Loucy (cell line): ENCODE measurements around the gene GPAM.

Experiments used
- H2AFZ ChIP-seq: fragments of 200-600 bp; sonication (generic); 2 replicates; pipeline ENCODE4 v1.6.0; 2016; ENCODE audit warnings: antibody characterized with exemption, mild to moderate bottlenecking, low read length, moderate library complexity
- H3F3A ChIP-seq: fragments of 200-600 bp; 2 replicates; pipeline ENCODE4 v1.6.0; 2016; ENCODE audit warnings: antibody characterized with exemption, low read depth, mild to moderate bottlenecking
- H3K27me3 ChIP-seq: fragments of 200-600 bp; sonication (generic); 2 replicates; pipeline ENCODE4 v1.6.1; 2014; ENCODE audit warnings: low read length, mild to moderate bottlenecking; ENCODE audit not compliant: insufficient read depth, poor library complexity, severe bottlenecking
- H3K36me3 ChIP-seq: fragments of 200-600 bp; sonication (generic); 2 replicates; pipeline ENCODE4 v1.6.1; 2016; ENCODE audit warnings: low read length; ENCODE audit not compliant: insufficient read depth
- H3K4me1 ChIP-seq: fragments of 200-600 bp; sonication (generic); 2 replicates; pipeline ENCODE4 v1.5.1; 2014; ENCODE audit warnings: low read length, mild to moderate bottlenecking; ENCODE audit not compliant: insufficient read depth, poor library complexity, severe bottlenecking
- H3K4me2 ChIP-seq: fragments of 200-600 bp; sonication (generic); 2 replicates; pipeline ENCODE4 v1.6.0; 2014; ENCODE audit warnings: antibody characterized with exemption, low read length, low read depth, mild to moderate bottlenecking; ENCODE audit not compliant: poor library complexity, severe bottlenecking
- H3K4me3 ChIP-seq: fragments of 200-600 bp; sonication (generic); 2 replicates; pipeline ENCODE4 v1.5.1; 2014; ENCODE audit warnings: low read length, mild to moderate bottlenecking, mixed read lengths; ENCODE audit not compliant: poor library complexity, severe bottlenecking
- H3K79me2 ChIP-seq: fragments of 200-600 bp; sonication (generic); 2 replicates; pipeline ENCODE4 v1.6.1; 2014; ENCODE audit warnings: low read length; ENCODE audit not compliant: insufficient read depth
- H3K9ac ChIP-seq: fragments of 200-600 bp; sonication (generic); 2 replicates; pipeline ENCODE4 v1.6.0; 2014; ENCODE audit warnings: mild to moderate bottlenecking, low read depth, low read length, moderate library complexity; ENCODE audit not compliant: poor library complexity, severe bottlenecking
- H3K9me2 ChIP-seq: fragments of 200-600 bp; sonication (generic); replicated peaks from 2 replicates; pipeline ENCODE4 v1.6.1; 2016; ENCODE audit warnings: low read depth, low read length, mixed read lengths
- H3K9me3 ChIP-seq: fragments of 200-600 bp; sonication (generic); 2 replicates; pipeline ENCODE4 v1.6.1; 2014; ENCODE audit warnings: mild to moderate bottlenecking, antibody characterized with exemption, low read length, low read depth; ENCODE audit not compliant: insufficient read depth
- H4K20me1 ChIP-seq: fragments of 200-600 bp; sonication (generic); 2 replicates; pipeline ENCODE4 v1.6.0; 2014; ENCODE audit warnings: antibody characterized with exemption, low read length, mild to moderate bottlenecking; ENCODE audit not compliant: insufficient read depth, poor library complexity, severe bottlenecking
- CTCF ChIP-seq: fragments of 200-600 bp; sonication (generic); conservative IDR thresholded peaks from 2 replicates; pipeline ENCODE4 v1.5.1; 2014; ENCODE audit warnings: mild to moderate bottlenecking, antibody characterized with exemption, low read length
- EZH2phosphoT487 ChIP-seq: fragments of 200-600 bp; IDR thresholded peaks from 2 replicates; pipeline ENCODE4 v1.6.1; 2018; ENCODE audit warnings: antibody characterized with exemption, mild to moderate bottlenecking, moderate library complexity, borderline replicate concordance

The GPAM gene

GRCh38 chr10:112195224-112195623 lies 11.7 kb upstream of the GPAM start:
- no peaks in the 10 kb centered on the region for H3K9me2 ChIP-seq
- no peaks in the 10 kb centered on the region for H3K36me3 ChIP-seq
- H3K9ac ChIP-seq: no peak overlapping the region
- H2AFZ ChIP-seq: no peak overlapping the region
- H3K9me3 ChIP-seq: no peaks in the 10 kb centered on the region
- no peaks in the 10 kb centered on the region for H4K20me1 ChIP-seq
- H3K79me2 ChIP-seq: no peaks in the 10 kb centered on the region
- H3K4me2 ChIP-seq: no peak overlapping the region
- H3K4me1 ChIP-seq: no peaks in the 10 kb centered on the region
- no peaks in the 10 kb centered on the region for H3F3A ChIP-seq
- no peak overlapping the region for H3K4me3 ChIP-seq
- TF ChIP-seq EZH2phosphoT487 (no peak), CTCF (no peak)
- H3K27me3 ChIP-seq: no peaks in the 10 kb centered on the region

DNA sequence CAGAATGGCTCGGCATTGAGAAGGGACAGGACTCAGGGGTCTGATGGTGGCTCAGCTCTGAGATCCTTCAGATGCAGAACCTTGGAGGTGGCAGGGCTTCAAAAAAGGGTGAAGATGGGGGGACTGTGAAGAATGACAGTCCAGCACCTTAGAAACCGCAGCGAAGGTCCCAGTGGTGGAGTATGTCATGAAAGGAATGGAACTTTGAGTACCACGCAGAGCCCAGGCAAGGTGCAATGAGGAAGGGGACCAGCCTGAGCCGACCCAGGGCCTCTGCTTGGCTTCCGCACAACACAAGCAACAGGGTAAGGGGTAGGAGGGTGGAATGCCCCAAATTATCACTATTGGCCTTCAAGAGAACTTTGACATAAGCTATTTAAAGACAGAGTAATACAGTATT lies 8.2 kb upstream of the GPAM start:
- no peaks in the 10 kb centered on the region for H3K36me3 ChIP-seq
- no peak overlapping the region for H3K9ac ChIP-seq
- no peaks in the 10 kb centered on the region for H3F3A ChIP-seq
- H3K4me3 ChIP-seq: no peak overlapping the region
- H2AFZ ChIP-seq: no peak overlapping the region
- H3K9me3 ChIP-seq: no peaks in the 10 kb centered on the region
- no peaks in the 10 kb centered on the region for H4K20me1 ChIP-seq
- no peaks in the 10 kb centered on the region for H3K79me2 ChIP-seq
- no peak for TF ChIP-seq CTCF
- TF ChIP-seq EZH2phosphoT487: no peak
- H3K27me3 ChIP-seq: no peaks in the 10 kb centered on the region
- H3K9me2 ChIP-seq: no peaks in the 10 kb centered on the region
- no peak overlapping the region for H3K4me2 ChIP-seq
- no peaks in the 10 kb centered on the region for H3K4me1 ChIP-seq

GRCh38 chr10:112191041-112191590 lies 7.6 kb upstream of the GPAM start:
- Histone ChIP-seq H3K27me3 (no peaks in the 10 kb centered on the region), H3K36me3 (no peaks in the 10 kb centered on the region), H3K9me3 (no peaks in the 10 kb centered on the region), H3K4me2 (no peak overlapping the region), H3K4me3 (no peak overlapping the region), H2AFZ (no peak overlapping the region), H3K9me2 (no peaks in the 10 kb centered on the region), H3K79me2 (no peaks in the 10 kb centered on the region), H3F3A (no peaks in the 10 kb centered on the region), H3K4me1 (no peaks in the 10 kb centered on the region), H4K20me1 (no peaks in the 10 kb centered on the region), H3K9ac (no peak overlapping the region)
- TF ChIP-seq EZH2phosphoT487: no peak
- no peak for TF ChIP-seq CTCF
